Jurkat, Clone E6-1 (cell line): ENCODE results near the gene ZNF580.

Experiments
- DNase-seq: peaks from one replicate; pipeline ENCODE4 v3.0.0-alpha.2; 2011; ENCODE audit warnings: low read depth, low spot score
- H3K4me3 ChIP-seq: 2 replicates; pipeline ENCODE4 v1.5.1; 2011; ENCODE audit warnings: mild to moderate bottlenecking, low read length, control low read depth, moderate library complexity

The ZNF580 gene

GRCh38 chr19:55643003-55643886, 2.4 kb downstream of the ZNF580 start, which contains the start of gene ZNF581:
ZNF581 (plus strand) TSS chr19:55643649; CDS start chr19:55644572, 923 bp downstream.
- peak; percentile 83 for DNase-seq
- peak within 1 kb of the TSS; percentile 92 for H3K4me3 ChIP-seq

GRCh38 chr19:55643887-55644176, 3.0 kb downstream of the ZNF580 start:
- H3K4me3 ChIP-seq = peak overlapping the region; percentile 92
- DNase-seq = no peak

- H3K4me3 ChIP-seq = peak overlapping the region; percentile 92
- no peak for DNase-seq
Observed at GRCh38 chr19:55644191-55644833, 3.5 kb downstream of the ZNF580 start.

GRCh38 chr19:55644842-55645511, 4.2 kb downstream of the ZNF580 start:
- DNase-seq = no peak
- peak overlapping the region; percentile 92 for H3K4me3 ChIP-seq

GRCh38 chr19:55645512-55645881, 4.7 kb downstream of the ZNF580 start:
- no peak overlapping the region for H3K4me3 ChIP-seq
- DNase-seq = no peak

- peak overlapping the region; percentile 68 for H3K4me3 ChIP-seq
- DNase-seq = no peak
Observed at GRCh38 chr19:55646889-55647731, 6.3 kb downstream of the ZNF580 start.

- peak; percentile 57 for DNase-seq
- H3K4me3 ChIP-seq = peak within 1 kb of the TSS; percentile 68
Observed at GRCh38 chr19:55647732-55648584, 7.2 kb downstream of the ZNF580 start, which contains the start of gene CCDC106. CCDC106 (plus strand) TSS chr19:55648212; CDS start chr19:55649047, 835 bp downstream.

GRCh38 chr19:55648585-55649267, 7.9 kb downstream of the ZNF580 start:
- no peak for DNase-seq
- H3K4me3 ChIP-seq = peak overlapping the region; percentile 68

GRCh38 chr19:55649268-55650125, 8.7 kb downstream of the ZNF580 start:
- DNase-seq = no peak

GRCh38 chr19:55650126-55650557, 9.3 kb downstream of the ZNF580 start:
- no peak for DNase-seq
- H3K4me3 ChIP-seq = no peak overlapping the region

More at GRCh38 chr19:55649268-55650125, 8.7 kb downstream of the ZNF580 start:
- no peak overlapping the region for H3K4me3 ChIP-seq

- DNase-seq = no peak
- no peak overlapping the region for H3K4me3 ChIP-seq
Observed at GRCh38 chr19:55650602-55651230, 9.9 kb downstream of the ZNF580 start.

GRCh38 chr19:55651236-55651635, 10.4 kb downstream of the ZNF580 start:
- H3K4me3 ChIP-seq = no peak overlapping the region
- no peak for DNase-seq

GRCh38 chr19:55652311-55653128, 11.7 kb downstream of the ZNF580 start:
- no peak for DNase-seq
- peak overlapping the region; percentile 83; the same call in 1 of the 2 replicates for H3K4me3 ChIP-seq

GRCh38 chr19:55653651-55654322, 13.0 kb downstream of the ZNF580 start:
- peak overlapping the region; percentile 83 for H3K4me3 ChIP-seq
- peak; percentile 99 for DNase-seq

- peak; percentile 99 for DNase-seq
- H3K4me3 ChIP-seq = peak overlapping the region; percentile 83
Observed at GRCh38 chr19:55654323-55654867, 13.6 kb downstream of the ZNF580 start.
